ENCODE data around the gene ACSM2A.
"Not testable (repeated sequence)": the region's sequence is repeated elsewhere in the genome, so short reads cannot be mapped to it uniquely, and the experiment has no call there.

DNA sequence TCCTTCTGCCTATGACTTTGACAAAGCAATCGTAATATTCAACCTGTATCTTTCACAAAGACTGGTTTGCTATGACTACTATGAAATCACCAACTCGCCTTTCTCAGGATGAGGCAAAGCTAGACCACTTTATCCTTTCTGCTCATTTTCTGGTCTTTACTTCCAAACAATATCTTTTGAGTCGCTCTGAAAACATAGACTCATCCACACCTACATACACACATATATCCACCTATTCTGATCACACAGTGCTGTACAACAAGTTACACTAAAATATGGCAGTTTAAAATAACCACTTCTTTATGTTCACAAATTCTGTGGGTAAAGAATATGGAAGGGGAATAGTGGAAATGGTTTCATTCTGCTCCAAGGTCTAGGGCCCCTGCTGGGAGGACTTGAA is 39.7 kb downstream of the ACSM2A start:
- TF ChIP-seq, protein P1, sequence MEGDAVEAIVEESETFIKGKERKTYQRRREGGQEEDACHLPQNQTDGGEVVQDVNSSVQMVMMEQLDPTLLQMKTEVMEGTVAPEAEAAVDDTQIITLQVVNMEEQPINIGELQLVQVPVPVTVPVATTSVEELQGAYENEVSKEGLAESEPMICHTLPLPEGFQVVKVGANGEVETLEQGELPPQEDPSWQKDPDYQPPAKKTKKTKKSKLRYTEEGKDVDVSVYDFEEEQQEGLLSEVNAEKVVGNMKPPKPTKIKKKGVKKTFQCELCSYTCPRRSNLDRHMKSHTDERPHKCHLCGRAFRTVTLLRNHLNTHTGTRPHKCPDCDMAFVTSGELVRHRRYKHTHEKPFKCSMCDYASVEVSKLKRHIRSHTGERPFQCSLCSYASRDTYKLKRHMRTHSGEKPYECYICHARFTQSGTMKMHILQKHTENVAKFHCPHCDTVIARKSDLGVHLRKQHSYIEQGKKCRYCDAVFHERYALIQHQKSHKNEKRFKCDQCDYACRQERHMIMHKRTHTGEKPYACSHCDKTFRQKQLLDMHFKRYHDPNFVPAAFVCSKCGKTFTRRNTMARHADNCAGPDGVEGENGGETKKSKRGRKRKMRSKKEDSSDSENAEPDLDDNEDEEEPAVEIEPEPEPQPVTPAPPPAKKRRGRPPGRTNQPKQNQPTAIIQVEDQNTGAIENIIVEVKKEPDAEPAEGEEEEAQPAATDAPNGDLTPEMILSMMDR (IDR thresholded peaks at IDR 0.05): not testable (repeated sequence)
- not testable (repeated sequence) for TF ChIP-seq POLR2A (IDR thresholded peaks at IDR 0.05)
